Activated T-cell treated with anti-CD3 and anti-CD28 coated beads, Interleukin-2, amount 50 U/mL, for 72 hours (primary cell): Measurements from ENCODE around the gene ANKRD23. TPM values are rescaled to one million over a fixed set of nuclear protein-coding genes. Genes with fewer than 3 reads are reported as not detected.
"Not testable (repeated sequence)": the region's sequence is repeated elsewhere in the genome, so short reads cannot be mapped to it uniquely, and the experiment has no call there.

ENCODE experiments used
- ATAC-seq, 2 donors: fragments of 150-1000 bp; cut with Tn5 transposase; replicated peaks in 1 of 2; 2 replicates each; pipeline ENCODE4 v1.10.0; 2021; ENCODE audit warnings: moderate library complexity in 2 of 2, mild to moderate bottlenecking in 1 of 2
- DNase-seq, 2 donors: peaks; one replicate each; pipeline ENCODE4 v3.0.0; 2021 to 2022; ENCODE audit warnings: mixed read lengths in 1 of 2
- H3K27ac Mint-ChIP-seq: one replicate; pipeline ENCODE4 v1.8.0; 2022; ENCODE audit warnings: mild to moderate bottlenecking, moderate library complexity, mixed read lengths
- H3K27me3 Mint-ChIP-seq: one replicate; pipeline ENCODE4 v1.8.0; 2022; ENCODE audit warnings: low read depth, mixed read lengths
- H3K36me3 Mint-ChIP-seq, 2 donors: one replicate each; pipeline ENCODE4 v1.8.0; 2022; ENCODE audit warnings: mixed read lengths in 2 of 2, mild to moderate bottlenecking in 1 of 2; ENCODE audit not compliant: insufficient read depth in 2 of 2
- H3K4me1 Mint-ChIP-seq: one replicate; pipeline ENCODE4 v1.8.0; 2022; ENCODE audit warnings: low read depth, mixed read lengths
- H3K4me3 Mint-ChIP-seq, 2 donors: one replicate each; pipeline ENCODE4 v1.8.0; 2022; ENCODE audit warnings: mild to moderate bottlenecking in 2 of 2, mixed read lengths in 2 of 2, moderate library complexity in 2 of 2
- H3K9me3 Mint-ChIP-seq, 2 donors: one replicate each; pipeline ENCODE4 v1.8.0; 2022; ENCODE audit warnings: mixed read lengths in 2 of 2
- total RNA-seq, 2 donors: library from RNA; stranded (reverse); gene quantifications; one replicate each; pipeline ENCODE4 v1.2.3, GENCODE V29; 2022

ANKRD23 gene
- 1 to 10 TPM; 4.4 to 5.7 TPM for total RNA-seq

- no peak within 1 kb of the TSS for H3K27ac Mint-ChIP-seq
- peaks cover 13% of the 10 kb centered on the region for H3K4me1 Mint-ChIP-seq
- H3K4me3 Mint-ChIP-seq, result no peak within 1 kb of the TSS
- no peaks in the 10 kb centered on the region for H3K9me3 Mint-ChIP-seq
- ATAC-seq (no peak), DNase-seq (no peak)
- H3K27me3 Mint-ChIP-seq, result no peaks in the 10 kb centered on the region
- H3K36me3 Mint-ChIP-seq, result peaks cover 2 to 7% of the 10 kb centered on the region in 2 donors
Measured at GRCh38 chr2:96843538-96844268, at the start of gene ANKRD23. Gene ANKRD23 (minus strand): TSS chr2:96844021. CDS start chr2:96843992, 29 bp downstream.

GRCh38 chr2:96891591-96892333 is 47.9 kb upstream of the ANKRD23 start:
- Mint-ChIP-seq H3K4me3 (no peak overlapping the region), H3K36me3 (no peaks in the 10 kb centered on the region), H3K27ac (no peak overlapping the region), H3K9me3 (no peaks in the 10 kb centered on the region), H3K27me3 (no peaks in the 10 kb centered on the region), H3K4me1 (peaks cover 36% of the 10 kb centered on the region)
- no peak for ATAC-seq
- DNase-seq, result no peak

GRCh38 chr2:96890726-96891385 is 47.0 kb upstream of the ANKRD23 start:
- Mint-ChIP-seq H3K27ac (no peak overlapping the region), H3K36me3 (no peaks in the 10 kb centered on the region), H3K4me1 (peaks cover 29% of the 10 kb centered on the region), H3K4me3 (no peak overlapping the region), H3K9me3 (no peaks in the 10 kb centered on the region), H3K27me3 (no peaks in the 10 kb centered on the region)
- DNase-seq, result no peak
- no peak for ATAC-seq

GRCh38 chr2:96890252-96890651 is 46.4 kb upstream of the ANKRD23 start:
- H3K36me3 Mint-ChIP-seq, result no peaks in the 10 kb centered on the region
- no peak overlapping the region for H3K27ac Mint-ChIP-seq
- H3K27me3 Mint-ChIP-seq, result no peaks in the 10 kb centered on the region
- ATAC-seq, result no peak
- H3K9me3 Mint-ChIP-seq, result no peaks in the 10 kb centered on the region
- DNase-seq, result no peak
- H3K4me3 Mint-ChIP-seq, result no peak overlapping the region
- H3K4me1 Mint-ChIP-seq, result peaks cover 29% of the 10 kb centered on the region

- not testable (repeated sequence) for H3K4me3 Mint-ChIP-seq, H3K27me3 Mint-ChIP-seq, H3K36me3 Mint-ChIP-seq, ATAC-seq, H3K9me3 Mint-ChIP-seq, DNase-seq, H3K27ac Mint-ChIP-seq
- peaks cover 24% of the 10 kb centered on the region for H3K4me1 Mint-ChIP-seq
Measured at GRCh38 chr2:96889502-96889901, 45.7 kb upstream of the ANKRD23 start.

- Mint-ChIP-seq H3K9me3 (no peaks in the 10 kb centered on the region), H3K4me1 (peaks cover 20% of the 10 kb centered on the region), H3K27me3 (no peaks in the 10 kb centered on the region), H3K36me3 (no peaks in the 10 kb centered on the region), H3K4me3 (no peak overlapping the region), H3K27ac (no peak overlapping the region)
- DNase-seq (no peak), ATAC-seq (peak in 1 of 2 donors; percentile 23)
Measured at GRCh38 chr2:96888072-96889011, 44.5 kb upstream of the ANKRD23 start.

- H3K27ac Mint-ChIP-seq, result no peak overlapping the region
- no peaks in the 10 kb centered on the region for H3K36me3 Mint-ChIP-seq
- H3K9me3 Mint-ChIP-seq, result no peaks in the 10 kb centered on the region
- peaks cover 16% of the 10 kb centered on the region for H3K4me1 Mint-ChIP-seq
- H3K27me3 Mint-ChIP-seq, result no peaks in the 10 kb centered on the region
- DNase-seq, result no peak
- H3K4me3 Mint-ChIP-seq, result no peak overlapping the region
- ATAC-seq, result no peak
Measured at GRCh38 chr2:96887493-96888012, 43.7 kb upstream of the ANKRD23 start.

- no peaks in the 10 kb centered on the region for H3K27me3 Mint-ChIP-seq
- H3K36me3 Mint-ChIP-seq, result no peaks in the 10 kb centered on the region
- H3K27ac Mint-ChIP-seq, result no peak overlapping the region
- no peak overlapping the region for H3K4me3 Mint-ChIP-seq
- DNase-seq (no peak), ATAC-seq (no peak)
- no peaks in the 10 kb centered on the region for H3K9me3 Mint-ChIP-seq
- peaks cover 4% of the 10 kb centered on the region for H3K4me1 Mint-ChIP-seq
Measured at GRCh38 chr2:96885432-96886347, 41.9 kb upstream of the ANKRD23 start.

GRCh38 chr2:96884299-96885094 is 40.7 kb upstream of the ANKRD23 start:
- H3K27ac Mint-ChIP-seq, result no peak overlapping the region
- ATAC-seq (no peak), DNase-seq (no peak)
- no peaks in the 10 kb centered on the region for H3K4me1 Mint-ChIP-seq
- no peaks in the 10 kb centered on the region for H3K36me3 Mint-ChIP-seq
- no peak overlapping the region for H3K4me3 Mint-ChIP-seq
- H3K27me3 Mint-ChIP-seq, result no peaks in the 10 kb centered on the region
- no peaks in the 10 kb centered on the region for H3K9me3 Mint-ChIP-seq

- H3K27ac Mint-ChIP-seq, result no peak overlapping the region
- no peaks in the 10 kb centered on the region for H3K27me3 Mint-ChIP-seq
- no peaks in the 10 kb centered on the region for H3K9me3 Mint-ChIP-seq
- DNase-seq (no peak), ATAC-seq (no peak)
- no peak overlapping the region for H3K4me3 Mint-ChIP-seq
- H3K4me1 Mint-ChIP-seq, result no peaks in the 10 kb centered on the region
- no peaks in the 10 kb centered on the region for H3K36me3 Mint-ChIP-seq
Measured at GRCh38 chr2:96883306-96883705, 39.5 kb upstream of the ANKRD23 start.

- H3K4me3 Mint-ChIP-seq, result no peak overlapping the region
- no peaks in the 10 kb centered on the region for H3K27me3 Mint-ChIP-seq
- H3K27ac Mint-ChIP-seq, result no peak overlapping the region
- H3K9me3 Mint-ChIP-seq, result no peaks in the 10 kb centered on the region
- no peaks in the 10 kb centered on the region for H3K36me3 Mint-ChIP-seq
- ATAC-seq (no peak), DNase-seq (no peak)
- H3K4me1 Mint-ChIP-seq, result no peaks in the 10 kb centered on the region
Measured at GRCh38 chr2:96882906-96883305, 39.1 kb upstream of the ANKRD23 start.
